CD14-positive monocyte (primary cell): ENCODE data around the gene KAT6B. TPM values are rescaled to one million over a fixed set of nuclear protein-coding genes. Genes with fewer than 3 reads are reported as not detected.

ENCODE experiments used
- DNase-seq, 3 donors: peaks; one replicate each; pipeline ENCODE4 v3.0.0-alpha.2; 2011 to 2022
- H2AFZ ChIP-seq: 2 replicates; pipeline ENCODE4 v1.6.0; 2012; ENCODE audit warnings: mild to moderate bottlenecking, low read depth, low read length, inconsistent platforms; ENCODE audit not compliant: insufficient read depth, poor library complexity, severe bottlenecking
- H3K27ac ChIP-seq, 2 donors: 1 replicate in 1 of 2; 2 replicates in 1 of 2; pipeline ENCODE4 v1.5.1; 2012 to 2013; ENCODE audit warnings: low read length in 2 of 2, control low read depth in 1 of 2, inconsistent platforms in 1 of 2, low read depth in 1 of 2, mild to moderate bottlenecking in 1 of 2
- H3K27me3 ChIP-seq, 2 donors: one replicate each; pipeline versions ENCODE4 v1.6.0 to v1.6.1; 2011 to 2013; ENCODE audit warnings: low read length in 2 of 2; ENCODE audit not compliant: control insufficient read depth in 2 of 2, insufficient read depth in 2 of 2
- H3K36me3 ChIP-seq, 2 donors: replicated peaks in 1 of 2; 1 replicate in 1 of 2; 2 replicates in 1 of 2; pipeline versions ENCODE4 v1.5.1 to v1.6.1; 2012 to 2013; ENCODE audit warnings: low read length in 2 of 2, control low read depth in 1 of 2, inconsistent platforms in 1 of 2, mild to moderate bottlenecking in 1 of 2; ENCODE audit not compliant: insufficient read depth in 2 of 2, control insufficient read depth in 1 of 2
- H3K4me1 ChIP-seq, 2 donors: 1 replicate in 1 of 2; 2 replicates in 1 of 2; pipeline versions ENCODE4 v1.5.1 to v1.6.1; 2012 to 2013; ENCODE audit warnings: low read length in 2 of 2, control low read depth in 1 of 2, inconsistent platforms in 1 of 2, mild to moderate bottlenecking in 1 of 2, moderate library complexity in 1 of 2; ENCODE audit not compliant: insufficient read depth in 2 of 2, control insufficient read depth in 1 of 2
- H3K4me2 ChIP-seq: replicated peaks from 2 replicates; pipeline ENCODE3; 2012; ENCODE audit warnings: low read length, moderate library complexity, mild to moderate bottlenecking; ENCODE audit not compliant: poor library complexity, severe bottlenecking; ENCODE audit errors: extremely low read depth
- H3K4me3 ChIP-seq, 3 experiments: fragments of 200-600 bp in 1 of 3; sonication (generic) in 1 of 3; replicated peaks in 1 of 3; 1 replicate in 2 of 3; 2 replicates in 1 of 3; pipeline ENCODE4 v1.5.1; 2011 to 2013; ENCODE audit warnings: low read length in 3 of 3, mild to moderate bottlenecking in 3 of 3, control low read depth in 2 of 3, low read depth in 2 of 3, inconsistent platforms in 1 of 3, moderate library complexity in 1 of 3
- H3K79me2 ChIP-seq: 2 replicates; pipeline ENCODE4 v1.6.0; 2012; ENCODE audit warnings: mild to moderate bottlenecking, control low read depth, inconsistent platforms, low read length, moderate library complexity; ENCODE audit not compliant: insufficient read depth
- H3K9ac ChIP-seq: 2 replicates; pipeline ENCODE4 v1.6.0; 2017; ENCODE audit warnings: low read length, mild to moderate bottlenecking; ENCODE audit not compliant: insufficient read depth, poor library complexity, severe bottlenecking
- H3K9me3 ChIP-seq, 2 donors: replicated peaks in 1 of 2; 1 replicate in 1 of 2; 2 replicates in 1 of 2; pipeline versions ENCODE4 v1.5.1 to v1.6.1; 2012 to 2013; ENCODE audit warnings: low read length in 2 of 2, control low read depth in 1 of 2; ENCODE audit not compliant: control insufficient read depth in 1 of 2, insufficient read depth in 1 of 2
- H4K20me1 ChIP-seq: 2 replicates; pipeline ENCODE4 v1.6.0; 2012; ENCODE audit warnings: mild to moderate bottlenecking, low read length, control low read depth, moderate library complexity; ENCODE audit not compliant: insufficient read depth
- H3K27ac Mint-ChIP-seq, 7 donors: one replicate each; pipeline ENCODE4 v1.8.0; 2020; ENCODE audit warnings: mild to moderate bottlenecking in 7 of 7, mixed read lengths in 7 of 7, moderate library complexity in 6 of 7, inconsistent platforms in 2 of 7
- H3K27me3 Mint-ChIP-seq, 3 donors: one replicate each; pipeline ENCODE4 v1.8.0; 2021 to 2022; ENCODE audit warnings: low read depth in 3 of 3, mild to moderate bottlenecking in 3 of 3, mixed read lengths in 3 of 3, moderate library complexity in 3 of 3, inconsistent platforms in 1 of 3
- H3K36me3 Mint-ChIP-seq, 2 donors: one replicate each; pipeline ENCODE4 v1.8.0; 2020; ENCODE audit warnings: mixed read lengths in 2 of 2, inconsistent platforms in 1 of 2, mild to moderate bottlenecking in 1 of 2
- H3K4me1 Mint-ChIP-seq: one replicate; pipeline ENCODE4 v1.8.0; 2020; ENCODE audit warnings: mild to moderate bottlenecking, mixed read lengths
- H3K4me3 Mint-ChIP-seq, 2 donors: one replicate each; pipeline ENCODE4 v1.8.0; 2020; ENCODE audit warnings: mild to moderate bottlenecking in 2 of 2, mixed read lengths in 2 of 2, moderate library complexity in 1 of 2
- H3K9me3 Mint-ChIP-seq, 7 donors: one replicate each; pipeline ENCODE4 v1.8.0; 2020 to 2022; ENCODE audit warnings: mixed read lengths in 7 of 7, mild to moderate bottlenecking in 6 of 7, moderate library complexity in 6 of 7, inconsistent platforms in 2 of 7
- CTCF ChIP-seq: fragments of 200-600 bp; IDR thresholded peaks from one replicate; pipeline ENCODE4 v1.8.0; 2022; ENCODE audit warnings: antibody characterized with exemption, mild to moderate bottlenecking
- WGBS: methylation state at CpG from one replicate; pipeline ENCODE4 v1.1.5; 2013; ENCODE audit warnings: missing lambda C conversion rate; ENCODE audit not compliant: insufficient coverage; 5-methylcytosine and 5-hydroxymethylcytosine counted together
- intact Hi-C, 2 donors: fragments of 100-400 bp; cut with micrococcal nuclease; formaldehyde crosslinking; loops; one replicate each; pipeline versions ENCODE4 v1.15.0 to v1.15.1; 2023
- polyA plus RNA-seq, 3 donors: library from polyadenylated mRNA; depleted of rRNA in 1 of 3; unstranded in 2 of 3; stranded (reverse) in 1 of 3; fragments of 300-500 nt in 2 of 3; fragments of >200 nt in 1 of 3; fragmentation: Illumina TruSeq in 2 of 3; gene quantifications; 1 replicate in 2 of 3; 2 replicates in 1 of 3; pipeline ENCODE4 v1.2.3, GENCODE V29; 2012 to 2021

The KAT6B gene
- polyA plus RNA-seq, 3 donors, result 3.3 to 6.4 (median 6.2) TPM

GRCh38 chr10:75028748-75029147, 202.3 kb downstream of the KAT6B start:
- H3K4me1 Mint-ChIP-seq, result peaks cover 5% of the 10 kb centered on the region
- peaks cover 0 to 4% (median 0%) of the 10 kb centered on the region in 3 donors for H3K27me3 Mint-ChIP-seq
- WGBS, result 44% methylated on average over 7 of the region's 7 CpGs
- H3K9me3 Mint-ChIP-seq, result no peaks in the 10 kb centered on the region
- Histone ChIP-seq H3K4me1 (no peaks in the 10 kb centered on the region), H4K20me1 (no peaks in the 10 kb centered on the region), H3K79me2 (no peaks in the 10 kb centered on the region), H3K4me3 (no peak overlapping the region), H2AFZ (no peak overlapping the region), H3K9me3 (no peaks in the 10 kb centered on the region), H3K27ac (peak overlapping the region in 1 of 2 donors; percentile 27), H3K4me2 (no peak overlapping the region), H3K36me3 (peaks cover 29 to 63% of the 10 kb centered on the region in 2 donors), H3K27me3 (no peaks in the 10 kb centered on the region), H3K9ac (no peak overlapping the region)
- peaks cover 44 to 55% of the 10 kb centered on the region in 2 donors for H3K36me3 Mint-ChIP-seq
- H3K27ac Mint-ChIP-seq, result peak overlapping the region in 1 of 7 donors; percentile 4
- H3K4me3 Mint-ChIP-seq, result no peak overlapping the region
- no peak for DNase-seq
- intact Hi-C loops, result loop anchor here in 1 of 2 donors (10.0 kb wide), 1 partner anchor 764 kb away; no protein-coding TSS in a partner anchor
- no peak for TF ChIP-seq CTCF

GRCh38 chr10:75029420-75029819, 203.0 kb downstream of the KAT6B start:
- Histone ChIP-seq H3K9me3 (no peaks in the 10 kb centered on the region), H3K4me3 (no peak overlapping the region), H2AFZ (no peak overlapping the region), H4K20me1 (no peaks in the 10 kb centered on the region), H3K4me2 (no peak overlapping the region), H3K27me3 (no peaks in the 10 kb centered on the region), H3K27ac (no peak overlapping the region), H3K4me1 (no peaks in the 10 kb centered on the region), H3K79me2 (no peaks in the 10 kb centered on the region), H3K9ac (no peak overlapping the region), H3K36me3 (peaks cover 29 to 57% of the 10 kb centered on the region in 2 donors)
- peaks cover 5% of the 10 kb centered on the region for H3K4me1 Mint-ChIP-seq
- WGBS, result 98% methylated on average over 15 of the region's 15 CpGs
- H3K36me3 Mint-ChIP-seq, result peaks cover 44 to 55% of the 10 kb centered on the region in 2 donors
- no peak overlapping the region for H3K4me3 Mint-ChIP-seq
- DNase-seq, result no peak
- no peak overlapping the region for H3K27ac Mint-ChIP-seq
- intact Hi-C loops, result loop anchor here in 1 of 2 donors (10.0 kb wide), 1 partner anchor 765 kb away; no protein-coding TSS in a partner anchor
- H3K27me3 Mint-ChIP-seq, result peaks cover 0 to 4% (median 0%) of the 10 kb centered on the region in 3 donors
- no peak for TF ChIP-seq CTCF
- H3K9me3 Mint-ChIP-seq, result no peaks in the 10 kb centered on the region
